Smooth muscle cell (in vitro differentiated cells): ENCODE measurements around the gene BANF1. TPM values are rescaled to one million over a fixed set of nuclear protein-coding genes. Genes with fewer than 3 reads are reported as not detected.

Experiments used
- DNase-seq: peaks from one replicate; lab custom pipeline; 2025; ENCODE audit not compliant: unreplicated experiment; lab: John Stamatoyannopoulos, UW
- H2AFZ ChIP-seq: fragments of 200-600 bp; sonication (generic); 2 replicates; pipeline ENCODE4 v1.6.0; 2016; ENCODE audit warnings: antibody characterized with exemption, low read depth, mild to moderate bottlenecking
- H3F3A ChIP-seq: fragments of 200-600 bp; sonication (generic); 2 replicates; pipeline ENCODE4 v1.6.0; 2017; ENCODE audit warnings: antibody characterized with exemption, low read depth
- H3K27ac ChIP-seq: fragments of 200-600 bp; sonication (generic); 2 replicates; pipeline ENCODE4 v1.5.1; 2016; ENCODE audit warnings: low read depth, mild to moderate bottlenecking
- H3K27me3 ChIP-seq: fragments of 200-600 bp; sonication (generic); 2 replicates; pipeline ENCODE4 v1.6.1; 2016; ENCODE audit warnings: low read depth, mild to moderate bottlenecking
- H3K36me3 ChIP-seq: fragments of 200-600 bp; sonication (generic); 2 replicates; pipeline ENCODE4 v1.5.1; 2016; ENCODE audit warnings: low read depth
- H3K4me1 ChIP-seq: fragments of 200-600 bp; sonication (generic); 2 replicates; pipeline ENCODE4 v1.5.1; 2016; ENCODE audit warnings: low read depth
- H3K4me2 ChIP-seq: fragments of 200-600 bp; sonication (generic); 2 replicates; pipeline ENCODE4 v1.6.0; 2016; ENCODE audit warnings: mild to moderate bottlenecking
- H3K4me3 ChIP-seq: fragments of 200-600 bp; sonication (generic); 2 replicates; pipeline ENCODE4 v1.5.1; 2016; ENCODE audit warnings: mild to moderate bottlenecking
- H3K79me2 ChIP-seq: fragments of 200-600 bp; sonication (generic); 2 replicates; pipeline ENCODE4 v1.6.0; 2016; ENCODE audit warnings: low read depth, mild to moderate bottlenecking
- H3K9ac ChIP-seq: fragments of 200-600 bp; sonication (generic); 2 replicates; pipeline ENCODE4 v1.6.0; 2016; ENCODE audit warnings: low read depth
- H3K9me3 ChIP-seq: fragments of 200-600 bp; sonication (generic); replicated peaks from 2 replicates; pipeline ENCODE4 v1.5.1; 2016; ENCODE audit warnings: low read depth
- H4K20me1 ChIP-seq: fragments of 200-600 bp; sonication (generic); 2 replicates; pipeline ENCODE4 v1.6.0; 2016; ENCODE audit warnings: low read depth
- CTCF ChIP-seq: fragments of 200-600 bp; sonication (generic); IDR thresholded peaks from 2 replicates; pipeline ENCODE4 v1.5.1; 2017; ENCODE audit warnings: borderline replicate concordance, mild to moderate bottlenecking, antibody characterized with exemption; ENCODE audit not compliant: insufficient read depth, poor library complexity, severe bottlenecking
- WGBS: methylation state at CpG from one replicate; pipeline ENCODE4 v1.1.7; 2016; ENCODE audit warnings: low lambda C conversion rate; 5-methylcytosine and 5-hydroxymethylcytosine counted together
- polyA plus RNA-seq: library from polyadenylated mRNA; unstranded; fragments of >200 nt; fragmentation: Nextera tagmentation; extraction: Ambion mirVana; gene quantifications from 2 replicates; pipeline ENCODE4 v1.2.1, GENCODE V29; 2016
- total RNA-seq: library from RNA; depleted of rRNA; stranded (reverse); fragments of >200 nt; gene quantifications from 2 replicates; pipeline ENCODE4 v1.2.3, GENCODE V29; 2014

Gene BANF1
- total and polyA plus RNA-seq, 2 experiments from 2014 or later: 61.7 to 269 TPM

GRCh38 chr11:66006134-66006890 is 4.0 kb downstream of the BANF1 start:
- Histone ChIP-seq H2AFZ (no peak overlapping the region), H3K4me3 (no peak overlapping the region), H3F3A (peaks cover 9% of the 10 kb centered on the region), H3K27ac (peak overlapping the region; percentile 51), H4K20me1 (no peaks in the 10 kb centered on the region), H3K36me3 (no peaks in the 10 kb centered on the region), H3K4me1 (peaks cover 21% of the 10 kb centered on the region), H3K27me3 (peaks cover under 1% of the 10 kb centered on the region), H3K79me2 (peaks cover 13% of the 10 kb centered on the region), H3K9ac (no peak overlapping the region), H3K4me2 (no peak overlapping the region), H3K9me3 (no peaks in the 10 kb centered on the region)
- 91% methylated on average over 13 of the region's 13 CpGs for WGBS
- no peak for DNase-seq
- TF ChIP-seq CTCF: no peak

GRCh38 chr11:66006891-66007176 is 4.5 kb downstream of the BANF1 start:
- WGBS: 79% methylated on average over 4 of the region's 4 CpGs
- H3K9ac ChIP-seq: no peak overlapping the region
- H2AFZ ChIP-seq: no peak overlapping the region

GRCh38 chr11:66007201-66007634 is 4.9 kb downstream of the BANF1 start:
- Histone ChIP-seq H3K27me3 (peaks cover 10% of the 10 kb centered on the region), H3K36me3 (no peaks in the 10 kb centered on the region), H3F3A (peaks cover 9% of the 10 kb centered on the region), H3K4me3 (no peak overlapping the region), H3K4me1 (peaks cover 21% of the 10 kb centered on the region), H3K9me3 (no peaks in the 10 kb centered on the region), H3K79me2 (peaks cover 8% of the 10 kb centered on the region), H3K4me2 (peak overlapping the region; percentile 33), H4K20me1 (no peaks in the 10 kb centered on the region), H3K27ac (peak overlapping the region; percentile 51), H2AFZ (no peak overlapping the region), H3K9ac (no peak overlapping the region)
- TF ChIP-seq CTCF: no peak
- no peak for DNase-seq
- WGBS: 54% methylated on average over 5 of the region's 5 CpGs

More at GRCh38 chr11:66006891-66007176, 4.5 kb downstream of the BANF1 start:
- H4K20me1 ChIP-seq: no peaks in the 10 kb centered on the region
- peaks cover 6% of the 10 kb centered on the region for H3K27me3 ChIP-seq
- peaks cover 21% of the 10 kb centered on the region for H3K4me1 ChIP-seq
- no peaks in the 10 kb centered on the region for H3K36me3 ChIP-seq
- H3K79me2 ChIP-seq: peaks cover 8% of the 10 kb centered on the region
- H3K4me2 ChIP-seq: peak overlapping the region; percentile 33
- no peaks in the 10 kb centered on the region for H3K9me3 ChIP-seq
- no peak overlapping the region for H3K4me3 ChIP-seq
- H3F3A ChIP-seq: peaks cover 9% of the 10 kb centered on the region
- TF ChIP-seq CTCF: no peak
- peak overlapping the region; percentile 51 for H3K27ac ChIP-seq
- DNase-seq: no peak

- no peaks in the 10 kb centered on the region for H3K9me3 ChIP-seq
- no peaks in the 10 kb centered on the region for H3K36me3 ChIP-seq
- DNase-seq: no peak
- TF ChIP-seq CTCF: no peak
- no peaks in the 10 kb centered on the region for H4K20me1 ChIP-seq
- no peak overlapping the region for H3K27ac ChIP-seq
- peaks cover 6% of the 10 kb centered on the region for H3K79me2 ChIP-seq
- H2AFZ ChIP-seq: no peak overlapping the region
- H3K4me3 ChIP-seq: no peak overlapping the region
- 92% methylated on average over 2 of the region's 2 CpGs for WGBS
- H3K4me1 ChIP-seq: peaks cover 17% of the 10 kb centered on the region
- H3F3A ChIP-seq: peaks cover 9% of the 10 kb centered on the region
- H3K9ac ChIP-seq: no peak overlapping the region
- peaks cover 14% of the 10 kb centered on the region for H3K27me3 ChIP-seq
- no peak overlapping the region for H3K4me2 ChIP-seq
These were observed 5.8 kb downstream of the BANF1 start for GRCh38 chr11:66008095-66008467.
